ENCODE measurements around the gene CDKN2B.

CDKN2B gene

DNA sequence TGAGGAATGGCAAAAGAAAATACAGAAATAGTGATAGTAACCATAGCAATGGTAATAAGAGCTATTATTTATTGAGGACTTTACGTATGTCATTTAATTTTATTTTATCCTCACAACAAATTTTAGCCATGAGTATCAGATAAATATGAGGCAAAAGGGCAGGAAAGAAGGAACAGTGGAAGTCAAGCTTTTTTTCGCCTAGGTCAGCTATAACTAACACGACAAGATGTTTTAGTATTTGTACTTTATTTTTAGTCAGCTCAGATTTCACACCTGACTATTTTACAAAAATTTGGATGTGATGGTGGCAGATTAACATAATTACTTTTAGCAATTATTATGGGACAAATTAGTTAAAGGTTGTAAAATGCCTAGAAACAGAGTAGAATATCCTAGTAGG lies 34.8 kb upstream of the CDKN2B start:
- Histone ChIP-seq H3K4me1 (no peaks in the 10 kb centered on the region), H2AFZ (no peak overlapping the region), H3K27me3 (ENCODE audit: control insufficient read depth, insufficient read depth, low read length) (no peaks in the 10 kb centered on the region), H3K79me2 (no peaks in the 10 kb centered on the region), H3K4me3 (ENCODE audit: low read depth, low read length) (no peak overlapping the region), H3K4me2 (ENCODE audit: low read length) (no peak overlapping the region), H3K9ac (no peak overlapping the region), H3K9me3 (ENCODE audit: control insufficient read depth, low read length) (no peaks in the 10 kb centered on the region), H3K27ac (no peak overlapping the region), H3K36me3 (ENCODE audit: control insufficient read depth, insufficient read depth, low read length) (no peaks in the 10 kb centered on the region)
- TF ChIP-seq, protein P1, sequence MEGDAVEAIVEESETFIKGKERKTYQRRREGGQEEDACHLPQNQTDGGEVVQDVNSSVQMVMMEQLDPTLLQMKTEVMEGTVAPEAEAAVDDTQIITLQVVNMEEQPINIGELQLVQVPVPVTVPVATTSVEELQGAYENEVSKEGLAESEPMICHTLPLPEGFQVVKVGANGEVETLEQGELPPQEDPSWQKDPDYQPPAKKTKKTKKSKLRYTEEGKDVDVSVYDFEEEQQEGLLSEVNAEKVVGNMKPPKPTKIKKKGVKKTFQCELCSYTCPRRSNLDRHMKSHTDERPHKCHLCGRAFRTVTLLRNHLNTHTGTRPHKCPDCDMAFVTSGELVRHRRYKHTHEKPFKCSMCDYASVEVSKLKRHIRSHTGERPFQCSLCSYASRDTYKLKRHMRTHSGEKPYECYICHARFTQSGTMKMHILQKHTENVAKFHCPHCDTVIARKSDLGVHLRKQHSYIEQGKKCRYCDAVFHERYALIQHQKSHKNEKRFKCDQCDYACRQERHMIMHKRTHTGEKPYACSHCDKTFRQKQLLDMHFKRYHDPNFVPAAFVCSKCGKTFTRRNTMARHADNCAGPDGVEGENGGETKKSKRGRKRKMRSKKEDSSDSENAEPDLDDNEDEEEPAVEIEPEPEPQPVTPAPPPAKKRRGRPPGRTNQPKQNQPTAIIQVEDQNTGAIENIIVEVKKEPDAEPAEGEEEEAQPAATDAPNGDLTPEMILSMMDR (IDR thresholded peaks at IDR 0.05) = no peak

DNA sequence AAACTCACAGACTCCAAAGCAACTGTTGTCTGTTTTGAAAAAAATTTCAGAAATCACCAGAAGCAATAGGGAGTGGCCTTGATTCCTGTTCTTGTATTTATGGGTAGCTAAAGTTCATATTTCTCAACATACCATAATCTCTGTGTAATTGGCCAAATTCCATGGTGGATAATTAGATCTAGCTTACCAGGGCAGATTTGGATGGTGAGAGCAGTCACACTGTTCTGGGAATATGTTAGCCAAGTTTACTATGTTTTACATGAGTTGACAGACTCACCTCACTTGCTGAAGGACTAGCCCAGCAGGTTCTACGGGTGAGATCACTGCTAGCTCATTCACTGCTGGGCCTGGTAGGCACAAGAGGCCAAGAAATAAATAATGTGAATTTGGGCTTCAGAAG lies 32.7 kb upstream of the CDKN2B start:
- TF ChIP-seq, protein P1 (IDR thresholded peaks at IDR 0.05) = no peak
- Histone ChIP-seq H3K4me1 (no peaks in the 10 kb centered on the region), H2AFZ (no peak overlapping the region), H3K9ac (no peak overlapping the region), H3K27ac (no peak overlapping the region), H3K4me2 (ENCODE audit: low read length) (no peak overlapping the region), H3K4me3 (ENCODE audit: low read depth, low read length) (no peak overlapping the region), H3K27me3 (ENCODE audit: control insufficient read depth, insufficient read depth, low read length) (no peaks in the 10 kb centered on the region), H3K79me2 (no peaks in the 10 kb centered on the region), H3K36me3 (ENCODE audit: control insufficient read depth, insufficient read depth, low read length) (no peaks in the 10 kb centered on the region), H3K9me3 (ENCODE audit: control insufficient read depth, low read length) (no peaks in the 10 kb centered on the region)

- Histone ChIP-seq H3K27ac (no peak overlapping the region), H3K36me3 (ENCODE audit: control insufficient read depth, insufficient read depth, low read length) (no peaks in the 10 kb centered on the region), H3K4me2 (ENCODE audit: low read length) (peak overlapping the region; percentile 15), H3K79me2 (no peaks in the 10 kb centered on the region), H3K4me1 (no peaks in the 10 kb centered on the region), H3K4me3 (ENCODE audit: low read depth, low read length) (no peak overlapping the region), H2AFZ (no peak overlapping the region), H3K27me3 (ENCODE audit: control insufficient read depth, insufficient read depth, low read length) (no peaks in the 10 kb centered on the region), H3K9me3 (ENCODE audit: control insufficient read depth, low read length) (no peaks in the 10 kb centered on the region), H3K9ac (no peak overlapping the region)
- TF ChIP-seq, protein P1 (IDR thresholded peaks at IDR 0.05) = no peak
These were observed 32.2 kb upstream of the CDKN2B start for GRCh38 chr9:22041344-22041743.

DNA sequence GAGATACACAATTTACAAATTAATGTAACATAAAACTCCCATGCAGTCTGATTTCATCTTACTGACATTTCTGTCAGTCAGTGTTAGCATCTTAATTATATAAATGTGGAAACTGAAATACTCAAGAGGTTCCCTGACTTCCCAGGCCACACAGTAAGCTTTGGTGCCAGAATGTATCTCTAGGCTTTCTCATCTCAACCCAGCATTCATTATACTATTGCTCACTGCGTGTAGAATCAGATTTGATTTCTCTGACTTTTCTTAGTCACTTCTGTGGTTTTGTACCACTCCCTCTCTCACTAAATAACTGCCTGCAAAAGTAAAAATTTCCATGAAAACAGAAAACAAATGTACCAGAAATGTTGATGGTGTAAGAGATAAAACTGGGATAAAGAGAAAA lies 31.7 kb upstream of the CDKN2B start:
- Histone ChIP-seq H2AFZ (no peak overlapping the region), H3K4me3 (ENCODE audit: low read depth, low read length) (no peak overlapping the region), H3K4me1 (no peaks in the 10 kb centered on the region), H3K4me2 (ENCODE audit: low read length) (peak overlapping the region; percentile 15), H3K9me3 (ENCODE audit: control insufficient read depth, low read length) (no peaks in the 10 kb centered on the region), H3K27me3 (ENCODE audit: control insufficient read depth, insufficient read depth, low read length) (no peaks in the 10 kb centered on the region), H3K27ac (no peak overlapping the region), H3K79me2 (no peaks in the 10 kb centered on the region), H3K36me3 (ENCODE audit: control insufficient read depth, insufficient read depth, low read length) (no peaks in the 10 kb centered on the region), H3K9ac (no peak overlapping the region)
- TF ChIP-seq, protein P1 (IDR thresholded peaks at IDR 0.05) = no peak

DNA sequence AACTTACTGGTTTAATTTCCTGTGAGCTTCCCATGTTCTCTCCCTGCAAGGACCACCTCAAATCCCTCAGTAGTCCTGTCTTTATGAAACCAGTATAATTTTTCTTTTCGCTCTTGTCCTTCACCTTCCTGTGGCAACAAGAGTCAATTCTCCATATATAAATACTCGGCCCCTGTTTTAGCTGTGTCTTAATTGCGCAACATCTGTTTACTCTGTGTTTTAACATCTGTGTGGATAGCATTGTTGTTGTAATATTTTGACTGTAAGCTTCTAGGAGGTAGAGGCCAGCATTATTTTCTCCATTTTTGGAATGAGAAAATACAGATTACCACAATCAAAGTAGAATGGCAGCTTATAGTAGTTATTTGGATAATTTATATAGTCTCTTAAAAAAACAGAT lies 30.2 kb upstream of the CDKN2B start:
- H3K36me3 ChIP-seq (ENCODE audit: control insufficient read depth, insufficient read depth, low read length) = no peaks in the 10 kb centered on the region
- H3K27ac ChIP-seq = no peak overlapping the region
- no peak overlapping the region for H3K4me2 ChIP-seq (ENCODE audit: low read length)
- TF ChIP-seq, protein P1 (IDR thresholded peaks at IDR 0.05) = no peak
- H3K79me2 ChIP-seq = no peaks in the 10 kb centered on the region
- H3K9me3 ChIP-seq (ENCODE audit: control insufficient read depth, low read length) = no peaks in the 10 kb centered on the region
- H3K4me3 ChIP-seq (ENCODE audit: low read depth, low read length) = no peak overlapping the region
- no peak overlapping the region for H3K9ac ChIP-seq
- H3K27me3 ChIP-seq (ENCODE audit: control insufficient read depth, insufficient read depth, low read length) = no peaks in the 10 kb centered on the region
- no peak overlapping the region for H2AFZ ChIP-seq
- no peaks in the 10 kb centered on the region for H3K4me1 ChIP-seq

All from parathyroid adenoma (tissue), 2 donors.